WTC11 (cell line): ENCODE results near the gene TDRD3. TPM values are rescaled to one million over a fixed set of nuclear protein-coding genes. Genes with fewer than 3 reads are reported as not detected.

ENCODE experiments used
- ATAC-seq: fragments of 200-7000 bp; cut with Tn5 transposase; 2 replicates; pipeline ENCODE4 v1.10.0; 2021; ENCODE audit warnings: mild to moderate bottlenecking, moderate library complexity
- CTCF ChIA-PET: fragments of 300-600 bp; sonication (Branson Sonifier 250); formaldehyde crosslinking; loops from one replicate; lab custom pipeline; 2021; ENCODE audit warnings: antibody characterized with exemption; lab: Charles Lee
- POLR2A ChIA-PET: fragments of 350-600 bp; sonication (Branson Sonifier 250); formaldehyde crosslinking; loops from one replicate; lab custom pipeline; 2021; ENCODE audit warnings: antibody characterized with exemption; lab: Charles Lee
- DNase-seq: peaks from one replicate; pipeline ENCODE4 v3.0.0; 2021; ENCODE audit warnings: low spot score
- H3K27ac Mint-ChIP-seq: 2 replicates; pipeline ENCODE4 v1.8.0; 2021; ENCODE audit warnings: mixed read lengths
- H3K27me3 Mint-ChIP-seq: 2 replicates; pipeline ENCODE4 v1.8.0; 2021; ENCODE audit warnings: low read depth, mild to moderate bottlenecking, moderate library complexity, mixed read lengths
- H3K36me3 Mint-ChIP-seq: 2 replicates; pipeline ENCODE4 v1.8.0; 2021; ENCODE audit warnings: mixed read lengths
- H3K4me1 Mint-ChIP-seq: 2 replicates; pipeline ENCODE4 v1.8.0; 2022; ENCODE audit warnings: mixed read lengths
- H3K4me3 Mint-ChIP-seq: 2 replicates; pipeline ENCODE4 v1.8.0; 2021; ENCODE audit warnings: mild to moderate bottlenecking, moderate library complexity, mixed read lengths
- H3K9me3 Mint-ChIP-seq: 2 replicates; pipeline ENCODE4 v1.8.0; 2021; ENCODE audit warnings: mixed read lengths
- CTCF ChIP-seq: fragments of 200-600 bp; IDR thresholded peaks from 2 replicates; pipeline ENCODE4 v1.8.0; 2022; ENCODE audit warnings: antibody characterized with exemption
- ETV6 ChIP-seq: sonication (generic); formaldehyde crosslinking; IDR thresholded peaks from 2 replicates; pipeline ENCODE4 v1.8.1; 2022; ENCODE audit warnings: mild to moderate bottlenecking, missing genetic modification reagents
- FOXK1 ChIP-seq: sonication (generic); formaldehyde crosslinking; IDR thresholded peaks from 2 replicates; pipeline ENCODE4 v1.8.0; 2022; ENCODE audit warnings: mild to moderate bottlenecking, moderate library complexity, missing genetic modification reagents
- FOXP4 ChIP-seq: sonication (generic); formaldehyde crosslinking; IDR thresholded peaks from 2 replicates; pipeline ENCODE4 v1.8.0; 2022; ENCODE audit warnings: mild to moderate bottlenecking, missing genetic modification reagents
- GTF2I ChIP-seq: fragments of 250-450 bp; sonication (Bioruptor Pico); conservative IDR thresholded peaks from 2 replicates; pipeline ENCODE4 v1.4.0; 2021; ENCODE audit warnings: mild to moderate bottlenecking
- JAZF1 ChIP-seq: fragments of 250-450 bp; sonication (Bioruptor Pico); IDR thresholded peaks from 2 replicates; pipeline ENCODE4 v1.9.0; 2021; ENCODE audit warnings: moderate library complexity, mild to moderate bottlenecking, inconsistent platforms
- JUN ChIP-seq: sonication (generic); formaldehyde crosslinking; IDR thresholded peaks from 2 replicates; pipeline ENCODE4 v1.8.0; 2023; ENCODE audit warnings: mild to moderate bottlenecking, missing genetic modification reagents
- NFYB ChIP-seq: sonication (generic); formaldehyde crosslinking; conservative IDR thresholded peaks from 2 replicates; pipeline ENCODE4 v1.8.0; 2022; ENCODE audit warnings: low read depth, missing genetic modification reagents
- SOX15 ChIP-seq: fragments of 250-450 bp; sonication (Bioruptor Pico); IDR thresholded peaks from 2 replicates; pipeline ENCODE4 v1.9.0; 2021; ENCODE audit warnings: mild to moderate bottlenecking
- STAT6 ChIP-seq: sonication (generic); formaldehyde crosslinking; conservative IDR thresholded peaks from 2 replicates; pipeline ENCODE4 v1.8.1; 2023; ENCODE audit warnings: mild to moderate bottlenecking, low read depth, missing genetic modification reagents, moderate library complexity
- USF1 ChIP-seq: sonication (generic); formaldehyde crosslinking; IDR thresholded peaks from 2 replicates; pipeline ENCODE4 v1.8.0; 2022; ENCODE audit warnings: mild to moderate bottlenecking, missing genetic modification reagents
- ZNF263 ChIP-seq: sonication (generic); formaldehyde crosslinking; IDR thresholded peaks from 2 replicates; pipeline ENCODE4 v1.8.1; 2022; ENCODE audit warnings: low read depth, mild to moderate bottlenecking, moderate library complexity, missing genetic modification reagents
- ZNF512 ChIP-seq: sonication (generic); formaldehyde crosslinking; IDR thresholded peaks from 2 replicates; pipeline ENCODE4 v1.8.1; 2022; ENCODE audit warnings: missing genetic modification reagents, borderline replicate concordance
- ZNF532 ChIP-seq: fragments of 250-450 bp; sonication (Bioruptor Pico); IDR thresholded peaks from 2 replicates; pipeline ENCODE4 v1.9.0; 2021; ENCODE audit warnings: mild to moderate bottlenecking, borderline replicate concordance
- total RNA-seq: library from RNA; stranded (reverse); gene quantifications from 3 replicates; pipeline ENCODE4 v1.2.3, GENCODE V29; 2021

TDRD3 gene
- total RNA-seq, 1 experiment from 2014 or later = 19.5 TPM

- ChIA-PET CTCF (interaction anchor here (0.6 to 1.2 kb wide), 29 partner anchors 10 to 769 kb away, joined by 3 to 12 read pairs (median 4); partner anchors contain the start of gene TDRD3), POLR2A (no interaction called here)
- DNase-seq (no peak), ATAC-seq (peak; percentile 80)
- Mint-ChIP-seq H3K27ac (no peak overlapping the region), H3K4me1 (peaks cover 8% of the 10 kb centered on the region), H3K36me3 (peaks cover 11% of the 10 kb centered on the region), H3K4me3 (no peak overlapping the region), H3K9me3 (peaks cover 11% of the 10 kb centered on the region), H3K27me3 (no peaks in the 10 kb centered on the region)
- TF ChIP-seq FOXP4 (CRISPR knock-in tag) = no peak
- no peak for TF ChIP-seq NFYB (CRISPR knock-in tag)
- TF ChIP-seq ZNF512 (CRISPR knock-in tag) = no peak
- no peak for TF ChIP-seq USF1 (CRISPR knock-in tag)
- peak; percentile 72 for TF ChIP-seq CTCF
These were observed 34.2 kb downstream of the TDRD3 start for GRCh38 chr13:60431108-60431700.

- ATAC-seq (no peak), DNase-seq (no peak)
- no peak for TF ChIP-seq STAT6
- no peak for TF ChIP-seq ETV6 (CRISPR knock-in tag)
- TF ChIP-seq SOX15 (CRISPR knock-in tag) = no peak
- TF ChIP-seq FOXK1 (CRISPR knock-in tag) = no peak
- no peak for TF ChIP-seq JAZF1 (CRISPR knock-in tag)
- no peak for TF ChIP-seq ZNF263
- TF ChIP-seq JUN (CRISPR knock-in tag) = no peak
- TF ChIP-seq ZNF532 (CRISPR knock-in tag) = no peak
- no peak for TF ChIP-seq GTF2I (CRISPR knock-in tag)
These were observed 36.5 kb downstream of the TDRD3 start for GRCh38 chr13:60433505-60433904.

More at GRCh38 chr13:60433505-60433904, 36.5 kb downstream of the TDRD3 start:
- no peak overlapping the region for H3K27ac Mint-ChIP-seq
- no peaks in the 10 kb centered on the region for H3K27me3 Mint-ChIP-seq
- H3K36me3 Mint-ChIP-seq = peaks cover 13% of the 10 kb centered on the region
- no peak overlapping the region for H3K4me3 Mint-ChIP-seq
- POLR2A ChIA-PET = no interaction called here
- CTCF ChIA-PET = interaction anchor here (0.8 kb wide), 1 partner anchor 751 kb away, joined by 3 read pairs; no protein-coding TSS in a partner anchor
- H3K4me1 Mint-ChIP-seq = peaks cover 7% of the 10 kb centered on the region
- peaks cover 15% of the 10 kb centered on the region for H3K9me3 Mint-ChIP-seq
